ENCODE results near the gene CLK4.

DNA sequence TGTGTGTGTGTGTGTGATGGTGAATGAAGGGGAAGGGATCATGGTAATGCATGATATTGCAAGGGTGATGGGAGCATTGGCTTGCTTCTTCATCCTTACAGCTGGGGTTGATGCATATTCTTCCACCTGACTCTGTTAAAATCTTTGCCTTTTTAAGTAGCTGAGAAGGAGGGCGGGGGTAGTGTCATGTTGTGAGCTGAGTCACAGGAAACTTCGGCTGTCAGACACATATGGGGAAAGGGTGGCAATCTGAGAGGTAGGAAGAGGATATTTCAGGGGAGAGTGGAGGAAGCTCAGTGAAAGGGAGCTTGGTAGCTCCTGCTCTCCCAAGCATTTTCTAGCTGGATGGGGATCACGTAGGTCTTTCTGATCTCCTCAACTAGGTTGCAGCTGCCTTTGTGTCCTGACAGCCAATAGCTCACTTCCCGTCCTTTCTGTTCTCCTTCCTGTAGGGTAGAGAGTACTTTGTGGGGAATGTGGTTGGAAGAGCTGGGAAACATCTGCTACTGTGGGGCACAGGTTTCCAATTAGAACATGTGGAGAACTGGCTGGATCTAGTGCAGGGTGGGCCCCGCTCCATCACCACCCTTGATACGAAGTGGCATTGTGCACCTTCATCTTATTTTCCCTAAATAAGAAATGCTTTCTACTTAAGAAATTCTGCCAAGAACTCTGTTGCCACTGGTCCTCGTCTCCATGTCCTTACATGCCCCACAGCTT is 18.1 kb upstream of the CLK4 start:
- no peak for TF ChIP-seq EP300 (IDR thresholded peaks at IDR 0.05)
- no peak for TF ChIP-seq POLR2A (IDR thresholded peaks at IDR 0.05)
- TF ChIP-seq, protein P1, sequence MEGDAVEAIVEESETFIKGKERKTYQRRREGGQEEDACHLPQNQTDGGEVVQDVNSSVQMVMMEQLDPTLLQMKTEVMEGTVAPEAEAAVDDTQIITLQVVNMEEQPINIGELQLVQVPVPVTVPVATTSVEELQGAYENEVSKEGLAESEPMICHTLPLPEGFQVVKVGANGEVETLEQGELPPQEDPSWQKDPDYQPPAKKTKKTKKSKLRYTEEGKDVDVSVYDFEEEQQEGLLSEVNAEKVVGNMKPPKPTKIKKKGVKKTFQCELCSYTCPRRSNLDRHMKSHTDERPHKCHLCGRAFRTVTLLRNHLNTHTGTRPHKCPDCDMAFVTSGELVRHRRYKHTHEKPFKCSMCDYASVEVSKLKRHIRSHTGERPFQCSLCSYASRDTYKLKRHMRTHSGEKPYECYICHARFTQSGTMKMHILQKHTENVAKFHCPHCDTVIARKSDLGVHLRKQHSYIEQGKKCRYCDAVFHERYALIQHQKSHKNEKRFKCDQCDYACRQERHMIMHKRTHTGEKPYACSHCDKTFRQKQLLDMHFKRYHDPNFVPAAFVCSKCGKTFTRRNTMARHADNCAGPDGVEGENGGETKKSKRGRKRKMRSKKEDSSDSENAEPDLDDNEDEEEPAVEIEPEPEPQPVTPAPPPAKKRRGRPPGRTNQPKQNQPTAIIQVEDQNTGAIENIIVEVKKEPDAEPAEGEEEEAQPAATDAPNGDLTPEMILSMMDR (IDR thresholded peaks at IDR 0.05), result no peak
